Transverse colon (tissue), 3 donors: ENCODE data around the gene NT5C3B.

Source experiments
- EP300 ChIP-seq: sonication (generic); formaldehyde crosslinking; IDR thresholded peaks from one replicate; pipeline ENCODE4 v1.6.1; 2017; ENCODE audit warnings: antibody characterized with exemption, low read depth
- TF ChIP-seq, protein P1 (sequence below), 5 experiments: fragments of 200-600 bp in 3 of 5; fragments of 450-650 bp in 2 of 5; sonication (generic) in 3 of 5; IDR thresholded peaks; 1 replicate in 2 of 5; 2 replicates in 3 of 5; pipeline ENCODE4 v1.5.1; 2016 to 2017; ENCODE audit warnings: antibody characterized with exemption in 5 of 5, inconsistent platforms in 3 of 5, mild to moderate bottlenecking in 2 of 5, moderate library complexity in 1 of 5

DNA sequence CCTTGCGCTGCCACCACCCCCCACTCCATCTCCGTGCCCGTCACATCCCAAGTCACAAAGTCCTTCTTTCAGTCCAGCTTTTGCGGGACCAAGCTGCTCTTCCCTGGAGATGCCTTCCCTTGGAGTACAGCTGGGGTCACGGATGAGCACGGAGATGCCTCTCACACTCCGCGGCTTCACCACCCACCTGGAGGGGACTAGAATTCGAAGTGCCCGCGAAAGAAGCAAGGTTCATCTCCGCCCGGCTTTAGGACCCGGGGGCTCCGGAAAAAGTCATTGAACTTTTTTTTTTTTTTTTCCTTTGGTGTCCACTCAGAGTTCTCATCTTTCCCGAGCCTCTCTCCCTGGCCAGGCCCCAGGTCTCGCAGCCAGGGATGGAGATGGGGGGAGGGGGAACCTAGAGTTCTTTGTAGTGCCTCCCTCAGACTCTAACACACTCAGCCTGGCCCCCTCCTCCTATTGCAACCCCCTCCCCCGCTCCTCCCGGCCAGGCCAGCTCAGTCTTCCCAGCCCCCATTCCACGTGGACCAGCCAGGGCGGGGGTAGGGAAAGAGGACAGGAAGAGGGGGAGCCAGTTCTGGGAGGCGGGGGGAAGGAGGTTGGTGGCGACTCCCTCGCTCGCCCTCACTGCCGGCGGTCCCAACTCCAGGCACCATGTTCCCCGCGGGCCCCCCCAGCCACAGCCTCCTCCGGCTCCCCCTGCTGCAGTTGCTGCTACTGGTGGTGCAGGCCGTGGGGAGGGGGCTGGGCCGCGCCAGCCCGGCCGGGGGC is 23.5 kb downstream of the NT5C3B start, which contains the start of gene FKBP10:
- TF ChIP-seq EP300: no peak
- TF ChIP-seq, protein P1, sequence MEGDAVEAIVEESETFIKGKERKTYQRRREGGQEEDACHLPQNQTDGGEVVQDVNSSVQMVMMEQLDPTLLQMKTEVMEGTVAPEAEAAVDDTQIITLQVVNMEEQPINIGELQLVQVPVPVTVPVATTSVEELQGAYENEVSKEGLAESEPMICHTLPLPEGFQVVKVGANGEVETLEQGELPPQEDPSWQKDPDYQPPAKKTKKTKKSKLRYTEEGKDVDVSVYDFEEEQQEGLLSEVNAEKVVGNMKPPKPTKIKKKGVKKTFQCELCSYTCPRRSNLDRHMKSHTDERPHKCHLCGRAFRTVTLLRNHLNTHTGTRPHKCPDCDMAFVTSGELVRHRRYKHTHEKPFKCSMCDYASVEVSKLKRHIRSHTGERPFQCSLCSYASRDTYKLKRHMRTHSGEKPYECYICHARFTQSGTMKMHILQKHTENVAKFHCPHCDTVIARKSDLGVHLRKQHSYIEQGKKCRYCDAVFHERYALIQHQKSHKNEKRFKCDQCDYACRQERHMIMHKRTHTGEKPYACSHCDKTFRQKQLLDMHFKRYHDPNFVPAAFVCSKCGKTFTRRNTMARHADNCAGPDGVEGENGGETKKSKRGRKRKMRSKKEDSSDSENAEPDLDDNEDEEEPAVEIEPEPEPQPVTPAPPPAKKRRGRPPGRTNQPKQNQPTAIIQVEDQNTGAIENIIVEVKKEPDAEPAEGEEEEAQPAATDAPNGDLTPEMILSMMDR (IDR thresholded peaks at IDR 0.05): no peak
